Colonic mucosa (tissue), 4 donors: Measurements from ENCODE around the gene ZMYND8. TPM values are rescaled to one million over a fixed set of nuclear protein-coding genes. Genes with fewer than 3 reads are reported as not detected.
"Not testable (repeated sequence)": the region's sequence is repeated elsewhere in the genome, so short reads cannot be mapped to it uniquely, and the experiment has no call there.

Experiments
- DNase-seq: peaks from one replicate; pipeline ENCODE4 v3.0.0-alpha.2; 2020
- H3K27ac ChIP-seq: fragments of 200-600 bp; one replicate; pipeline ENCODE4 v1.8.0; 2021
- H3K27me3 ChIP-seq: fragments of 200-600 bp; one replicate; pipeline ENCODE4 v1.8.0; 2021
- H3K36me3 ChIP-seq: fragments of 200-600 bp; one replicate; pipeline ENCODE4 v1.8.0; 2021
- H3K4me1 ChIP-seq: fragments of 200-600 bp; one replicate; pipeline ENCODE4 v1.8.0; 2021; ENCODE audit warnings: mild to moderate bottlenecking
- H3K4me3 ChIP-seq: fragments of 200-600 bp; one replicate; pipeline ENCODE4 v1.8.0; 2021
- H3K9ac ChIP-seq, 2 donors: one replicate each; pipeline ENCODE4 v1.7.0; 2013; ENCODE audit warnings: control low read depth in 2 of 2, low read depth in 2 of 2, low read length in 2 of 2
- H3K9me3 ChIP-seq: fragments of 200-600 bp; one replicate; pipeline ENCODE4 v1.8.0; 2021
- intact Hi-C: fragments of 100-400 bp; cut with DNase I; formaldehyde crosslinking; loops from one replicate; pipeline ENCODE4 v1.14.1; 2022
- total RNA-seq, 2 donors: library from RNA; stranded (reverse); fragmentation: NEBNext Ultra II Directional in 1 of 2; extraction: Animal tissue kit (Norgen Biotek cat#: 25700) in 1 of 2; gene quantifications; one replicate each; pipeline ENCODE4 v1.2.1, GENCODE V29; 2021
- TF ChIP-seq, protein P1 (sequence below): fragments of 200-600 bp; IDR thresholded peaks from one replicate; pipeline ENCODE4 v1.8.0; 2022; ENCODE audit warnings: antibody characterized with exemption, mild to moderate bottlenecking
- donor health status: healthy.
- donor health status: DM: no; HTN: no; CAD: no.
- donor health status: DM: no; HTN: no; CAD: no.

ZMYND8 gene
- total RNA-seq, 2 donors from 2014 or later, result 45.4 to 53.1 TPM

DNA sequence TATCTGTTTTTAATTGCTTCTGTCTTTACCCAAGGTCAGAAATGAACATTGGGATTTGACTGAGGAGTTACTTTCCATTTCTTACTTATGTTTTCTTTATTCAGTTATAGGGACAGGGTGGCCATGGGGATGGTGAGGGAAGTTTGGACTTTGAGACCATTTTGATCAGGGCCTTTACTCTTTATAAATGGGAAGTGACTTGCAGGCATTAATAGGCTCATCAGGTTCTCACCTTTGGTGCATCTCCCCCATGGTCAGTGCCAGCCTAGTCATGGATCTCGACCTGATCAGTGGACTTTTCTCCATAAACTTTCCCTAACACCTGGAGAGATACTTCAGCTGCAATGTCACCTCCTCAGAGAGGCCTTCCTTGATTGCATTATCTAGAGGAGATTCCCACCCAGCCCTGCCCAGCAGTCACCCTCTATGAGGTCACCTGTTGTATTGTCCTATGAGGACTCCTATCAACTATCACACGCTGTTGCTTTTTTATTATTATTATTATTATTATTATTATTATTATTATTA is 16.8 kb upstream of the ZMYND8 start:
- no peak overlapping the region for H3K4me3 ChIP-seq
- DNase-seq, result no peak
- H3K27ac ChIP-seq, result no peak overlapping the region
- TF ChIP-seq, protein P1, sequence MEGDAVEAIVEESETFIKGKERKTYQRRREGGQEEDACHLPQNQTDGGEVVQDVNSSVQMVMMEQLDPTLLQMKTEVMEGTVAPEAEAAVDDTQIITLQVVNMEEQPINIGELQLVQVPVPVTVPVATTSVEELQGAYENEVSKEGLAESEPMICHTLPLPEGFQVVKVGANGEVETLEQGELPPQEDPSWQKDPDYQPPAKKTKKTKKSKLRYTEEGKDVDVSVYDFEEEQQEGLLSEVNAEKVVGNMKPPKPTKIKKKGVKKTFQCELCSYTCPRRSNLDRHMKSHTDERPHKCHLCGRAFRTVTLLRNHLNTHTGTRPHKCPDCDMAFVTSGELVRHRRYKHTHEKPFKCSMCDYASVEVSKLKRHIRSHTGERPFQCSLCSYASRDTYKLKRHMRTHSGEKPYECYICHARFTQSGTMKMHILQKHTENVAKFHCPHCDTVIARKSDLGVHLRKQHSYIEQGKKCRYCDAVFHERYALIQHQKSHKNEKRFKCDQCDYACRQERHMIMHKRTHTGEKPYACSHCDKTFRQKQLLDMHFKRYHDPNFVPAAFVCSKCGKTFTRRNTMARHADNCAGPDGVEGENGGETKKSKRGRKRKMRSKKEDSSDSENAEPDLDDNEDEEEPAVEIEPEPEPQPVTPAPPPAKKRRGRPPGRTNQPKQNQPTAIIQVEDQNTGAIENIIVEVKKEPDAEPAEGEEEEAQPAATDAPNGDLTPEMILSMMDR, result no peak
- no peaks in the 10 kb centered on the region for H3K36me3 ChIP-seq
- no peaks in the 10 kb centered on the region for H3K4me1 ChIP-seq
- H3K9me3 ChIP-seq, result no peaks in the 10 kb centered on the region
- no peaks in the 10 kb centered on the region for H3K27me3 ChIP-seq
- intact Hi-C loops, result no loop called here
- no peak overlapping the region for H3K9ac ChIP-seq

DNA sequence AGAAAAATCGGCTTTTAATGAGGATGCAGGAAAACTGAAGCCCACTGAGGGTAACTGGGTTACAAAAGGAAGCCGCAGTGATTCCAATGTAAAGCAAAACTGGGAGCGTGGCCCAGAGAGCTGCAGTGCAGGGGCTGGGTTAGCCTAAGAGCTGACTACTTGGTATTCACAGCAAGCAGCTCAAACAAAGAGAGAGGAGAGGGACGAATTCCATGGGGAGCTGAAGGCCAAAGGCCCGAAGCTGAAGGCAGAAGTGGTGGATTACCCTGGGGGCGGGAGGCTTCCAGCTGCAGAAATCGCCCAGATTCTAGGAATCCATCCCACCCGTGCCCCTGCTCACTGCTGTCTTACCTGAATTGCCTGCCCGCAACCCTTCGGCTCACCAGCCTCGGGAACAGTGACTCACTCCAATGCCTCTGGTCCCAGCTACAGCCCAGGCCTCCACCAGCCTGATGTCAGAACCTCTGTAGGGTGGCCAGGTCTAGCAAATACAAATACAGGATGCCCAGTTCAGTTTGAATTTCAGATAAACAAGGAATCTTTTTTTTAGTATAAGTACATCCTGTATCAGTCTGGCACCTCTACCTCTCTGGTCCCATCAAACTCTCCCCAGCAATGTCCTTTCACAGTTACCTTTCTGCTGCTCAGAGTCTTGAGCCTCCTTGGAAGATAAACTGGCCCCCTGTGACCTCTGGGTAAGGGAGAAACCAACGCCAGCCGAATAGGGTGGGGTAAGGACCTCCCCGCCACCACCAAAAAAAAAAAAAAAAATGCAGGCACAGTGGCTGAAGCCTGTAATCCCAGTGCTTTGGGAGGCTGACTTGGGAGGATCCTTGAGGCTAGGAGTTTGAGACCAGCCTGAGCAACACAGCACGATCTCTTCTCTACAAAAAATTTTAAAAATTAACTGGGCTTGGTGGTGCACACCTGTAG is 14.6 kb upstream of the ZMYND8 start:
- H3K27me3 ChIP-seq, result no peaks in the 10 kb centered on the region
- no peak overlapping the region for H3K9ac ChIP-seq
- H3K4me3 ChIP-seq, result no peak overlapping the region
- H3K9me3 ChIP-seq, result no peaks in the 10 kb centered on the region
- no peaks in the 10 kb centered on the region for H3K4me1 ChIP-seq
- DNase-seq, result no peak
- no peaks in the 10 kb centered on the region for H3K36me3 ChIP-seq
- intact Hi-C loops, result no loop called here
- H3K27ac ChIP-seq, result no peak overlapping the region
- TF ChIP-seq, protein P1, result no peak

DNA sequence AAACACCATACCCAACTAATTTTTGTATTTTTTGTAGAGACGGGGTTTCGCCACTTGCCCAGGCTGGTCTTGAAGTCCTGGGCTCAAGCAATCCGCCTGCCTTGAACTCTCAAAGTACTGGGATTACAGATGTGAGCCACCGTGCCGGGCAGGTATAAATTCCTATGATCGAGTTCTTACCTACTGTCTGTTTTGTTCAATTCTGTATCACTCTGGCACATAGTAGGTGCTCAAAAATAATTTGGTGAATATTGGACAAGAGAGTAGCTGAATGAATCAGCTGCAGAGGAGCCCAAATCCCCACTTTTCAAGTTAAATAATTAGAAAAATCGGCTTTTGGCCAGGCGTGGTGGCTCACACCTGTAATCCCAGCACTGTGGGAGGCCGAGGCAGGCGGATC is 13.7 kb upstream of the ZMYND8 start:
- no peak for DNase-seq
- intact Hi-C loops, result no loop called here
- H3K27ac ChIP-seq, result no peak overlapping the region
- H3K9me3 ChIP-seq, result no peaks in the 10 kb centered on the region
- H3K27me3 ChIP-seq, result no peaks in the 10 kb centered on the region
- no peaks in the 10 kb centered on the region for H3K36me3 ChIP-seq
- H3K4me1 ChIP-seq, result no peaks in the 10 kb centered on the region
- no peak overlapping the region for H3K4me3 ChIP-seq
- TF ChIP-seq, protein P1, result no peak
- H3K9ac ChIP-seq, result no peak overlapping the region

DNA sequence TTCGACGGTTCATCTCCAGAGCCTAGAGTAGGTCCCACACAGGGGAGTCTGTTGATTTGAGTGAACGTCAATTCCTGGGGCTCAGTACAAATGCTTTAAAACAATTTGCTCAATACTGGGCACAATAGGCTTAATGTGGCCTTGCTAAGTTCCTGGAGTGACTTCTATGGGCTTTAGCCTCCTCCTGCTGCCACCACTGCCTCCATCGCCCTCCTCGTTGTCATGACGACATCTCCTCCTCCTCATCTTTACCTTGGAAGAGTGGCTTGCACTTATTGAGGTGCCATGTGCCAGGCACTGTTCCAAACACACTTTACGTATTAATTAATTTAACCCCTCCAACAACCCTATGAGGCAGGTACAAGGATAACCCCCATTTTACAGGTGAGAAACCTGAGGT is 11.8 kb upstream of the ZMYND8 start:
- intact Hi-C loops, result no loop called here
- H3K4me3 ChIP-seq, result no peak overlapping the region

DNA sequence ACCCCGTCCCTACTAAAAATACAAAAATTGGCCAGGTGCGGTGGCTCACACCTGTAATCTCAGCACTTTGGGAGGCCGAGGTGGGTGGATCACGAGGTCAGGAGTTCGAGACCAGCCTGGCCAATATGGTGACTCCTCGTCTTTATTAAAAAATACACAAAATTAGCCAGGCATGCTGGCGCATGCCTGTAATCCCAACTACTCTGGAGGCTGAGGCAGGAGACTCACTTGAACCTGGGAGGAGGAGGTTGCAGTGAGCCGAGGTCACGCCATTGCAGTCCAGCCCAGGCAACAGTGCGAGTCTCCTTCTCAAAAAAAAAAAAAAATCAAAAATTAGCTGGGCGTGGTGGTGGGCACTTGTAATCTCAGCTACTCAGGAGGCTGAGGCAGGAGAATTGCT is 9.8 kb upstream of the ZMYND8 start:
- H3K36me3 ChIP-seq, H3K9me3 ChIP-seq, DNase-seq, H3K9ac ChIP-seq, H3K4me1 ChIP-seq, H3K27me3 ChIP-seq, H3K27ac ChIP-seq, H3K4me3 ChIP-seq, intact Hi-C loops: not testable (repeated sequence)

More for the DNA sequence above, 11.8 kb upstream of the ZMYND8 start:
- TF ChIP-seq, protein P1, result no peak
- no peaks in the 10 kb centered on the region for H3K4me1 ChIP-seq
- no peaks in the 10 kb centered on the region for H3K27me3 ChIP-seq
- no peaks in the 10 kb centered on the region for H3K9me3 ChIP-seq
- no peak overlapping the region for H3K9ac ChIP-seq
- no peaks in the 10 kb centered on the region for H3K36me3 ChIP-seq
- DNase-seq, result no peak
- no peak overlapping the region for H3K27ac ChIP-seq
